EH (cell line): ENCODE measurements around the gene RAMAC.
A peak's percentile ranks its signal among the peaks of the same experiment; 100 is the strongest.
"Not testable (repeated sequence)": the region's sequence is repeated elsewhere in the genome, so short reads cannot be mapped to it uniquely, and the experiment has no call there.

ENCODE experiments used
- DNase-seq: peaks from one replicate; pipeline ENCODE4 v3.0.0-alpha.2; 2015; ENCODE audit warnings: low read depth

The RAMAC gene

GRCh38 chr15:82968066-82968465 is 17.9 kb upstream of the RAMAC start:
- DNase-seq: peak; percentile 40

- no peak for DNase-seq
Observed at GRCh38 chr15:82969353-82969752, 16.7 kb upstream of the RAMAC start.

- DNase-seq: no peak
Observed at GRCh38 chr15:82970078-82970686, 15.8 kb upstream of the RAMAC start.

GRCh38 chr15:82970696-82971095 is 15.3 kb upstream of the RAMAC start:
- no peak for DNase-seq

- DNase-seq: no peak
Observed at GRCh38 chr15:82971218-82971984, 14.6 kb upstream of the RAMAC start.

- no peak for DNase-seq
Observed at GRCh38 chr15:82972990-82973389, 13.0 kb upstream of the RAMAC start.

GRCh38 chr15:82977076-82977475 is 8.9 kb upstream of the RAMAC start:
- DNase-seq: no peak

- no peak for DNase-seq
Observed at GRCh38 chr15:82978438-82978837, 7.6 kb upstream of the RAMAC start.

- DNase-seq: no peak
Observed at GRCh38 chr15:82979726-82980125, 6.3 kb upstream of the RAMAC start.

GRCh38 chr15:82980981-82981380 is 5.0 kb upstream of the RAMAC start:
- no peak for DNase-seq

GRCh38 chr15:82986442-82986780 is 401 bp downstream of the RAMAC start:
- DNase-seq: no peak

GRCh38 chr15:82992436-82992998 is 6.5 kb downstream of the RAMAC start:
- DNase-seq: no peak

GRCh38 chr15:82993144-82993543 is 7.1 kb downstream of the RAMAC start:
- no peak for DNase-seq

- no peak for DNase-seq
Observed at GRCh38 chr15:82995076-82995475, 9.1 kb downstream of the RAMAC start.

GRCh38 chr15:82995938-82996337 is 9.9 kb downstream of the RAMAC start:
- DNase-seq: no peak

- no peak for DNase-seq
Observed at GRCh38 chr15:82999426-82999825, 13.4 kb downstream of the RAMAC start.

- DNase-seq: peak; percentile 71
Observed at GRCh38 chr15:82999905-83000671, 14.1 kb downstream of the RAMAC start.

- not testable (repeated sequence) for DNase-seq
Observed at GRCh38 chr15:83000672-83001031, 14.6 kb downstream of the RAMAC start.

- peak; percentile 76 for DNase-seq
Observed at GRCh38 chr15:83010709-83011270, 24.8 kb downstream of the RAMAC start.

GRCh38 chr15:83011271-83012075 is 25.5 kb downstream of the RAMAC start, which contains the start of gene C15orf40:
Gene C15orf40, minus strand, starts transcription at chr15:83011639. Its CDS starts 32 bp downstream, at chr15:83011607.
- DNase-seq: peak; percentile 91

- peak; percentile 37 for DNase-seq
Observed at GRCh38 chr15:83012076-83012426, 26.0 kb downstream of the RAMAC start.

GRCh38 chr15:83012636-83013035 is 26.6 kb downstream of the RAMAC start:
- no peak for DNase-seq
